ENCODE data around the gene ADGRA1.
"Not testable (repeated sequence)": the region's sequence is repeated elsewhere in the genome, so short reads cannot be mapped to it uniquely, and the experiment has no call there.

ADGRA1 gene

GRCh38 chr10:133131053-133131452 is 43.3 kb downstream of the ADGRA1 start:
- no peak for FAIRE-seq

GRCh38 chr10:133131734-133132472 is 44.2 kb downstream of the ADGRA1 start:
- no peak for FAIRE-seq

- no peak for FAIRE-seq
These were observed 45.0 kb downstream of the ADGRA1 start for GRCh38 chr10:133132473-133133291.

- no peak for FAIRE-seq
These were observed 45.9 kb downstream of the ADGRA1 start for GRCh38 chr10:133133471-133134231.

- no peak for FAIRE-seq
These were observed 46.8 kb downstream of the ADGRA1 start for GRCh38 chr10:133134411-133135115.

GRCh38 chr10:133135116-133135465 is 47.4 kb downstream of the ADGRA1 start:
- no peak for FAIRE-seq

GRCh38 chr10:133137486-133138145 is 49.9 kb downstream of the ADGRA1 start:
- FAIRE-seq, result not testable (repeated sequence)

- no peak for FAIRE-seq
These were observed 51.9 kb downstream of the ADGRA1 start for GRCh38 chr10:133139551-133140065.

GRCh38 chr10:133140417-133141143 is 52.9 kb downstream of the ADGRA1 start:
- no peak for FAIRE-seq

- FAIRE-seq, result no peak
These were observed 53.6 kb downstream of the ADGRA1 start for GRCh38 chr10:133141144-133141957.

GRCh38 chr10:133141958-133142340 is 54.2 kb downstream of the ADGRA1 start:
- FAIRE-seq, result no peak

- FAIRE-seq, result no peak
These were observed 54.9 kb downstream of the ADGRA1 start for GRCh38 chr10:133142523-133143199.

GRCh38 chr10:133143200-133143533 is 55.4 kb downstream of the ADGRA1 start:
- FAIRE-seq, result no peak

- FAIRE-seq, result no peak
These were observed 55.8 kb downstream of the ADGRA1 start for GRCh38 chr10:133143546-133143945.

GRCh38 chr10:133144771-133145170 is 57.0 kb downstream of the ADGRA1 start:
- no peak for FAIRE-seq

- FAIRE-seq, result no peak
These were observed 62.5 kb downstream of the ADGRA1 start for GRCh38 chr10:133150226-133150625.

- no peak for FAIRE-seq
These were observed 62.9 kb downstream of the ADGRA1 start for GRCh38 chr10:133150656-133151055.

GRCh38 chr10:133151071-133151470 is 63.3 kb downstream of the ADGRA1 start:
- FAIRE-seq, result not testable (repeated sequence)

GRCh38 chr10:133151543-133151972 is 63.8 kb downstream of the ADGRA1 start:
- no peak for FAIRE-seq

- FAIRE-seq, result no peak
These were observed 66.7 kb downstream of the ADGRA1 start for GRCh38 chr10:133154411-133154810.

All from islet of Langerhans (tissue), 1 donor.